ENCODE data around the gene KRT37. TPM values are rescaled to one million over a fixed set of nuclear protein-coding genes. Genes with fewer than 3 reads are reported as not detected.
A peak's percentile ranks its signal among the peaks of the same experiment; 100 is the strongest.

KRT37 gene
- total and polyA plus RNA-seq, 7 donors = not detected

DNA sequence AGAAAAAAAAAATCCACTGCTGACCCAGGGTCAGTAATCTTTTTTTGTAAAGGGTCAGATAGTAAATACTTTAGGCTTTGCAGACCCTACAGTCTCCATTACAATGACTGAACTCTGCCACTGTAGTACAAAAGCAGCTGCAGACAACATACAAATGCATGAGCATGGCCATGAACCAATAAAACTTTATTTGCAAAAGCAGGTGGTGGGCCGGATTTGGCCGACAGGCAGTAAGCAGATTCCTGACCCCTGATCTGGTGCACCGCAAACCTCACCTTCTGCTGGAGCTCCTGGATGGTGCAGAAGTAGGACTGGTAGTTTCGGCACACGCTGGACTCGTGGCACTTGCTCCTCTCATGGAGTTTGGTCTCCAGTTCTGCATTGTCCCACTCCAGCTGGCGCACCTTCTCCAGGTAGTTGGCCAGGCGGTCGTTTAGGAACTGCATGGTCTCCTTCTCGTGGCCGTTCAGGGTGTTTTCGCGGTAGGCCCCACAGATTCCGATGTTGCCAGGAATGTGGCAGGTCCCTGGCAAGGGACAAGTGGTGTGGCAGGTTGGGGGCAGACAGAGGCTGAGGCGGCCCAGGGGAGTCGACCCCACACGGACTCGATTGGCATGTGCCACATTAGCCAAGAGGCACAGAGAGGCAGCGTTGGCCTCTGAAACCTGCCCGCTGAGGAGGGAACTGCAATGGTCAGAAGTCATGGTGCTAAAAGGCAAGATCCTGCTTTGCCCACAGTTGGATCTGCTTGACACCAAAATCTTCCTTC, 13.1 kb downstream of the KRT37 start:
- no peak for ATAC-seq
- no peak for DNase-seq
- 93 to 96% (median 94%) methylated on average over 20 of the region's 20 CpGs for WGBS, 3 donors

DNA sequence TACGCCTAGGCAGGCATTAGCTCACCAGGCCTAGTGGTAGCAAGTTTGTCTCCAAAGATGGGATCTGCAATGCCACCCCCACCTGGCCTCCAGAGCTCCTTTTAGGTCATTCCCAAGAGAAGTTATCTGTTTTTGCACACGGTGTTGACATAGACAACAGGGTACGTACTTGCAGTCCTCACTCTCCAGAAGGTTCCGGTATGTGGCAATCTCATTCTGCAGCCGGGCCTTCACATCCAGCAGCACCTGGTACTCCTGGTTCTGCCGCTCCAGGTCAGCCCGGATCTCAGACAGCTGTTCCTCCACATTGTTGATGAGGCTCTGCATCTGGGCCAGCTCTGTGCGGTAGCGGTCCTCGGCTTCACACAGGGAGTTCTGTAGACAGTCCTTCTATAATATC, 17.2 kb downstream of the KRT37 start:
- Histone ChIP-seq H3K4me3 (no peak overlapping the region), H3K27me3 (ENCODE audit: insufficient read depth in 3 of 3, low read length in 2 of 3) (no peaks in the 10 kb centered on the region), H3K36me3 (ENCODE audit: insufficient read depth in 1 of 2, low read depth in 1 of 2) (no peaks in the 10 kb centered on the region), H3K4me1 (no peaks in the 10 kb centered on the region), H3K9me3 (no peaks in the 10 kb centered on the region), H3K27ac (no peak overlapping the region)
- DNase-seq = no peak
- WGBS, 3 donors = 86 to 96% (median 90%) methylated on average over 10 of the region's 10 CpGs
- TF ChIP-seq, protein P1, sequence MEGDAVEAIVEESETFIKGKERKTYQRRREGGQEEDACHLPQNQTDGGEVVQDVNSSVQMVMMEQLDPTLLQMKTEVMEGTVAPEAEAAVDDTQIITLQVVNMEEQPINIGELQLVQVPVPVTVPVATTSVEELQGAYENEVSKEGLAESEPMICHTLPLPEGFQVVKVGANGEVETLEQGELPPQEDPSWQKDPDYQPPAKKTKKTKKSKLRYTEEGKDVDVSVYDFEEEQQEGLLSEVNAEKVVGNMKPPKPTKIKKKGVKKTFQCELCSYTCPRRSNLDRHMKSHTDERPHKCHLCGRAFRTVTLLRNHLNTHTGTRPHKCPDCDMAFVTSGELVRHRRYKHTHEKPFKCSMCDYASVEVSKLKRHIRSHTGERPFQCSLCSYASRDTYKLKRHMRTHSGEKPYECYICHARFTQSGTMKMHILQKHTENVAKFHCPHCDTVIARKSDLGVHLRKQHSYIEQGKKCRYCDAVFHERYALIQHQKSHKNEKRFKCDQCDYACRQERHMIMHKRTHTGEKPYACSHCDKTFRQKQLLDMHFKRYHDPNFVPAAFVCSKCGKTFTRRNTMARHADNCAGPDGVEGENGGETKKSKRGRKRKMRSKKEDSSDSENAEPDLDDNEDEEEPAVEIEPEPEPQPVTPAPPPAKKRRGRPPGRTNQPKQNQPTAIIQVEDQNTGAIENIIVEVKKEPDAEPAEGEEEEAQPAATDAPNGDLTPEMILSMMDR (IDR thresholded peaks at IDR 0.05) = no peak
- ATAC-seq = no peak
- intact Hi-C loops (cut with DNase I) = no loop called here

More for the DNA sequence above, 13.1 kb downstream of the KRT37 start:
- Histone ChIP-seq H3K27ac (no peak overlapping the region), H3K4me3 (no peak overlapping the region), H3K27me3 (ENCODE audit: insufficient read depth in 3 of 3, low read length in 2 of 3) (no peaks in the 10 kb centered on the region), H3K9me3 (no peaks in the 10 kb centered on the region), H3K4me1 (peaks cover 1% of the 10 kb centered on the region), H3K36me3 (ENCODE audit: insufficient read depth in 1 of 2, low read depth in 1 of 2) (no peaks in the 10 kb centered on the region)
- intact Hi-C loops (cut with DNase I) = loop anchor here in 1 of 2 donors (10.0 kb wide), 1 partner anchor 234 kb away; no protein-coding TSS in a partner anchor
- TF ChIP-seq, protein P1 (IDR thresholded peaks at IDR 0.05) = no peak

DNA sequence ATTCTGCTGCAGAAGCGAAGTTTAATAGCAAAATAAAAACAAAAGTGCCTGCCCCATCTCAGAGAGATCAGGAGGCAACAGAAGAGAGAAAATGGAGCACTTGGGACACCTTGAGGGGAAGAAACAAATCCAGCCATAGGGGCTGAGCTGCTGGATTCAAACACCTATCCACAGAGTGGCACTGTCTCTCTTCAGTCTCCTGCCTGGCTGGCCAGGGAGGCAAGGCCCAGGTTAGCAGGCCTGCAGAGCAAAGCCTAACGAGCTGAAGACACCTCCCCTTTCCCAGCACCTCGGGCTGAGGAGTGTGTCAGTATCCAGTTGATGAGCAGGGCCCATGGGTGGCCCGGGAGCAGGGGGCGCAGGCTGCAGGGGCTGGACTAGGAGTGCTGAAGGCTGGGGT, 18.2 kb downstream of the KRT37 start:
- ATAC-seq = peak in 2 of 4 donors; percentile 27 to 53
- intact Hi-C loops (cut with DNase I) = no loop called here
- TF ChIP-seq, protein P1 (IDR thresholded peaks at IDR 0.05) = no peak

DNA sequence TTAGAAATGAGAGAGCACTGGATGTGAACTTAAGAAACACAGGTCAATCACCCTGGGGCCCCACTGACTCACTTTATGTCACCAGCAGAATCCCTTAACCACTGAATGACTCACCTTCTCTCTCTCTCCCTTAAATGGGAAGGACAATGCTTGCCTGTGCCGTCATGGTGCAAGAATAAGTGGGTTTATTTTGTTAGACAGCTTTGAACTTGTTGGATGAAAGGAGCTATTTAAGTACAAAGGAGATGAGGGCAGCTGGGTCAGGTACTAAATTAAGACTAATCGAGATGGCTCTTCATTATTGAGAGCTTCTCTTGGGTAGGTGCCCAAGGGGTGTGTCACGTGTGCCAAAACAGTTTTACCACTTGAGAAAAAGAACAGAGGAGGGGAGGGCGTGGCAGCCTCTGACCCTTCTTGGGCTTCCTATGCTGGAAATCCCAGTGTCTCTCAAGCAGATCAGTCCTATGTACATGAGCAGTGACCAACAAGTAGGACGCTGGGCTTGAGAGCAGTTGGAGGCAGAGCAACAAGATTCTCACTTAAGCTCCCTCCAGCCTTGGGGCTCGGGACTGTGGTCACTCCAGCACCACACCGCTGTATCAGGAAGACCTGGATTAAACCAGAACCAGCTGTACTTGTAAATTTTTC, 20.2 kb downstream of the KRT37 start:
- Histone ChIP-seq H3K9me3 (no peaks in the 10 kb centered on the region), H3K27ac (no peak overlapping the region), H3K4me1 (no peaks in the 10 kb centered on the region), H3K36me3 (ENCODE audit: insufficient read depth in 1 of 2, low read depth in 1 of 2) (no peaks in the 10 kb centered on the region), H3K27me3 (ENCODE audit: insufficient read depth in 3 of 3, low read length in 2 of 3) (no peaks in the 10 kb centered on the region), H3K4me3 (no peak overlapping the region)
- 54 to 65% (median 54%) methylated on average over 7 of the region's 7 CpGs for WGBS, 3 donors
- TF ChIP-seq, protein P1 (IDR thresholded peaks at IDR 0.05) = no peak
- ATAC-seq (peak; percentile 48 to 82 (median 78)), DNase-seq (no peak)
- intact Hi-C loops (cut with DNase I) = no loop called here

More for the DNA sequence above, 18.2 kb downstream of the KRT37 start:
- DNase-seq = no peak
- no peaks in the 10 kb centered on the region for H3K9me3 ChIP-seq
- H3K4me1 ChIP-seq = no peaks in the 10 kb centered on the region
- H3K27me3 ChIP-seq (ENCODE audit: insufficient read depth in 3 of 3, low read length in 2 of 3) = no peaks in the 10 kb centered on the region
- no peaks in the 10 kb centered on the region for H3K36me3 ChIP-seq (ENCODE audit: insufficient read depth in 1 of 2, low read depth in 1 of 2)
- whole genome bisulfite sequencing, 3 donors = 57 to 69% (median 64%) methylated on average over 5 of the region's 5 CpGs
- H3K4me3 ChIP-seq = no peak overlapping the region
- H3K27ac ChIP-seq = no peak overlapping the region

Data from psoas muscle (tissue), 8 donors.